Coronary artery (tissue), 2 donors: ENCODE data around the gene CCDC92B.

ENCODE experiments used
- DNase-seq: peaks from one replicate; pipeline ENCODE4 v3.0.0-alpha.2; 2017; ENCODE audit warnings: low spot score
- H3K27ac ChIP-seq, 2 donors: fragments of 200-600 bp; sonication (generic); one replicate each; pipeline ENCODE4 v1.5.1; 2016 to 2019
- H3K4me3 ChIP-seq: fragments of 200-600 bp; sonication (generic); 2 replicates; pipeline ENCODE4 v1.5.1; 2016; ENCODE audit warnings: mild to moderate bottlenecking, moderate library complexity
- TF ChIP-seq, protein P1 (sequence below): fragments of 200-600 bp; sonication (generic); IDR thresholded peaks from one replicate; pipeline ENCODE4 v1.5.1; 2019; ENCODE audit warnings: antibody characterized with exemption

Gene CCDC92B

DNA sequence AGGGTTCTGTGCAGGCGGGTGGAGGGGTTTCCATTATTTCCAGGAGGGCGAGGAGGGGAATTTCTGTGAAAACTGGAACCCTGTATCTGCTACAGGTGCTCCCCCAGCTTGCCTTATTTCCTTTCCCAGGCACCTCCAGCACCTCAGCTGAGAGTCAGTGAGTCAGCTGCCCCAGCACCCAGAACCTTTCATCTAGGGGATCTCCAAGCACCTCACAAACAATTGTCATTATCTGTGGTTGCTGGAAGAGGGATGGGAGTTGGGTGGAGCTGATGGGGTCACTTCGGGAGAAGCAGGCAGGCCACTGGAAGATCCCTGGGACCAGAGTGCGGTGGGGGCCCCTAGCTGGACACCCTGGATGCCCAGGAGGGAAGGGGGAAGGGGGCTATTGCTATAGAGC is 27.8 kb downstream of the CCDC92B start:
- Histone ChIP-seq H3K27ac (no peak overlapping the region), H3K4me3 (no peak overlapping the region)
- TF ChIP-seq, protein P1, sequence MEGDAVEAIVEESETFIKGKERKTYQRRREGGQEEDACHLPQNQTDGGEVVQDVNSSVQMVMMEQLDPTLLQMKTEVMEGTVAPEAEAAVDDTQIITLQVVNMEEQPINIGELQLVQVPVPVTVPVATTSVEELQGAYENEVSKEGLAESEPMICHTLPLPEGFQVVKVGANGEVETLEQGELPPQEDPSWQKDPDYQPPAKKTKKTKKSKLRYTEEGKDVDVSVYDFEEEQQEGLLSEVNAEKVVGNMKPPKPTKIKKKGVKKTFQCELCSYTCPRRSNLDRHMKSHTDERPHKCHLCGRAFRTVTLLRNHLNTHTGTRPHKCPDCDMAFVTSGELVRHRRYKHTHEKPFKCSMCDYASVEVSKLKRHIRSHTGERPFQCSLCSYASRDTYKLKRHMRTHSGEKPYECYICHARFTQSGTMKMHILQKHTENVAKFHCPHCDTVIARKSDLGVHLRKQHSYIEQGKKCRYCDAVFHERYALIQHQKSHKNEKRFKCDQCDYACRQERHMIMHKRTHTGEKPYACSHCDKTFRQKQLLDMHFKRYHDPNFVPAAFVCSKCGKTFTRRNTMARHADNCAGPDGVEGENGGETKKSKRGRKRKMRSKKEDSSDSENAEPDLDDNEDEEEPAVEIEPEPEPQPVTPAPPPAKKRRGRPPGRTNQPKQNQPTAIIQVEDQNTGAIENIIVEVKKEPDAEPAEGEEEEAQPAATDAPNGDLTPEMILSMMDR = no peak
- DNase-seq = no peak

GRCh38 chr17:2719861-2720260 is 29.6 kb downstream of the CCDC92B start:
- no peak for DNase-seq
- H3K27ac ChIP-seq = no peak overlapping the region
- TF ChIP-seq, protein P1 = no peak
- no peak overlapping the region for H3K4me3 ChIP-seq

GRCh38 chr17:2718150-2718938 is 31.1 kb downstream of the CCDC92B start:
- TF ChIP-seq, protein P1 = no peak
- DNase-seq = no peak
- no peak overlapping the region for H3K27ac ChIP-seq
- no peak overlapping the region for H3K4me3 ChIP-seq

- no peak for DNase-seq
- TF ChIP-seq, protein P1 = no peak
Observed at GRCh38 chr17:2716649-2717048, 32.8 kb downstream of the CCDC92B start.

DNA sequence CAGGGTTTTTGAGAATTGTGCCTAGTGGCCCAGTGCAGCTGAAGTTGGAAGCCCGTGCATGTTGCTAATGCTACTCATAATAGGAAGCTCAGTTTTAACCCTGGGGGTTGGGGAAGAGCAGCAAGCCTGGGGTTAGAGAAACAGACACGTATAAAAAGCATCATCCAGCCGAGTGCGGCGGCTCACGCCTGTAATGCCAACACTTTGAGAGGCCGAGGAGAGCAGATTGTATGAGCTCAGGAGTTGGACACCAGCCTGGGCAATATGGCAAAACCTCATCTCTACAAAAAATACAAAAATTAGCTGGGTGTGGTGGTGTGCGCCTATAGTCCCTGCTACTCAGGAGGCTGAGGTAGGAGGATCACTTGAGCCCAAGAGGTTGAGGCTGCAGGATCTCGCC is 35.6 kb downstream of the CCDC92B start:
- H3K27ac ChIP-seq = no peak overlapping the region
- H3K4me3 ChIP-seq = no peak overlapping the region
- no peak for DNase-seq
- TF ChIP-seq, protein P1 = no peak

More at GRCh38 chr17:2716649-2717048, 32.8 kb downstream of the CCDC92B start:
- Histone ChIP-seq H3K27ac (no peak overlapping the region), H3K4me3 (no peak overlapping the region)

DNA sequence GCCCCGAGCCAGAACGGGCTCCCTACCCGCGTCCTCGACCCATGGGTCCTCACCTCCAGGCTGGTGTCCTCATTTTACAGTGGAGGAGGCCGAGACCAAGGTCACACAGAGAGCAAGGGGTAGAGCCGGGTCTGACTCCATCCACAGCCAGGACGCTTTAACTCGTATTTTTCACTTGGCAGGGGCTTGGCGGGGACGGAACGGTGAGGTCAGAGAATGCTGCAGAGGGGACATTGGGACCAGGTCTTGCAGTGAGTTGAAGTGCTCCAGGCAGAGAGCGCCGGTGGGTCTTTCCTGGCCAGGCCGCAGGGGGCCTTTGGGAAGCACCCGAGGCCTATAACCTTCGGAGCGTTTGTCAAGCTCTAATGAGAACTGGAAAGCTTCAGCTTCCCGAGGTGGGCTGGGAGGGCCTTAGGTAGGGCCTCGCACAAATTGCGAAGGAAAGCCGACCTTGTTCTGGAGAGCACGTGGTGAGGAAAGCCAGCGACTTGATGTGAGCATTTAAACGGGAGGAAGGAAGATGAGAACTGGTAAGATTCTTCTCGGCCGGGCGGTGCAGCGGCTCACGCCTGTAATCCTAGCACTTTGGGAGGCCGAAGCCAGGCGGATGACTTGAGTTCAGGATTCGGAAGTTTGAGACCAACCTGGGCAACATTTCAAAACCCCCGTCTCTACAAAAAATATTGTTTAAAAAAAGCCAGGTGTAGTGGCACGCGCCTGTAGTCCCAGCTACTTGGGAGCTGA is 37.0 kb downstream of the CCDC92B start:
- Histone ChIP-seq H3K4me3 (peak overlapping the region; percentile 95), H3K27ac (peak overlapping the region; percentile 46 to 90)
- DNase-seq = no peak
- TF ChIP-seq, protein P1 = no peak
